Naive thymus-derived CD8-positive, alpha-beta T cell (primary cell): ENCODE results near the gene SLC44A3. TPM values are rescaled to one million over a fixed set of nuclear protein-coding genes. Genes with fewer than 3 reads are reported as not detected.
A peak's percentile ranks its signal among the peaks of the same experiment; 100 is the strongest.

ENCODE experiments used
- ATAC-seq, 2 donors: fragments of 150-1000 bp; cut with Tn5 transposase in 1 of 2; sonication (Bioruptor Pico), chemical (Tn5 transposase) in 1 of 2; 1 replicate in 1 of 2; 2 replicates in 1 of 2; pipeline ENCODE4 v1.10.0; 2021; ENCODE audit warnings: mild to moderate bottlenecking in 2 of 2, moderate library complexity in 2 of 2
- POLR2A ChIA-PET: fragments of 350-600 bp; sonication (Branson Sonifier 250); formaldehyde crosslinking; loops from one replicate; lab custom pipeline; 2021; ENCODE audit warnings: antibody characterized with exemption; lab: Charles Lee
- DNase-seq, 10 donors: peaks; one replicate each; pipeline versions ENCODE4 v3.0.0 to v3.0.0-alpha.2; 2020 to 2022
- H3K27ac Mint-ChIP-seq, 10 donors: one replicate each; pipeline ENCODE4 v1.8.0; 2020 to 2022; ENCODE audit warnings: mild to moderate bottlenecking in 10 of 10, mixed read lengths in 10 of 10, moderate library complexity in 4 of 10, inconsistent platforms in 1 of 10
- H3K27me3 Mint-ChIP-seq, 5 donors: one replicate each; pipeline ENCODE4 v1.8.0; 2021 to 2022; ENCODE audit warnings: mixed read lengths in 5 of 5
- H3K36me3 Mint-ChIP-seq, 3 donors: one replicate each; pipeline ENCODE4 v1.8.0; 2020 to 2022; ENCODE audit warnings: mixed read lengths in 3 of 3, mild to moderate bottlenecking in 2 of 3, inconsistent platforms in 1 of 3
- H3K4me1 Mint-ChIP-seq, 4 donors: one replicate each; pipeline ENCODE4 v1.8.0; 2021 to 2022; ENCODE audit warnings: mixed read lengths in 4 of 4
- H3K4me3 Mint-ChIP-seq, 10 donors: one replicate each; pipeline ENCODE4 v1.8.0; 2020 to 2022; ENCODE audit warnings: mild to moderate bottlenecking in 10 of 10, mixed read lengths in 10 of 10, moderate library complexity in 6 of 10, inconsistent platforms in 1 of 10
- H3K9me3 Mint-ChIP-seq, 9 donors: one replicate each; pipeline ENCODE4 v1.8.0; 2020 to 2022; ENCODE audit warnings: mixed read lengths in 9 of 9, mild to moderate bottlenecking in 3 of 9, inconsistent platforms in 1 of 9, moderate library complexity in 1 of 9
- polyA plus RNA-seq, 3 donors: library from polyadenylated mRNA; unstranded; fragments of 300-500 nt; fragmentation: Illumina TruSeq; gene quantifications; one replicate each; pipeline ENCODE4 v1.2.3, GENCODE V29; 2021
- total RNA-seq, 8 experiments: library from RNA in 2 of 8; stranded (reverse) in 2 of 8; gene quantifications; one replicate each; pipeline ENCODE4 v1.2.3 and lab custom pipeline; 2021 to 2026

The SLC44A3 gene
- total and polyA plus RNA-seq, 5 experiments from 2014 or later = not detected

DNA sequence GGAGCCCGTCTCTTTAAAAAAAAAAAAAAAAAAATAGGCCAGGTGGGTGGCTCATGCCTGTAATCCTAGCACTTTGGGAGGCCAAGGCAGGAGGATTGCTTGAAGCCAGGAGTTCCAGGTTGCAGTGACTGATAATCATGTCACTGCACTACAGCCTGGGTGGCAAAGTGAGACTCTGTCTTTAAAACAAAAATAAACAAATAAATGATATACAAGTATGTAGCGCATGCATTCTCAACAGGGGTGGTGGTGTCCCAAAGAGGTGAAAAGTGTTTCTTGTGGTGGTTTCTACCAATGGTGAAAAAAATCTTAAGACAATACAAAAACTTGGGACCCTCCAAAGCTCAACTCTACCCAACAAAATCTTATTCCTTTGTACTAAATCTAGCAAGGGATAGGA is 88.8 kb downstream of the SLC44A3 start:
- Mint-ChIP-seq H3K36me3 (peaks cover 0 to 5% (median 4%) of the 10 kb centered on the region in 3 donors), H3K27ac (no peak overlapping the region), H3K9me3 (no peaks in the 10 kb centered on the region), H3K4me3 (no peak overlapping the region), H3K27me3 (peaks cover 0 to 9% (median under 1%) of the 10 kb centered on the region in 5 donors), H3K4me1 (peaks cover 0 to 8% (median 5%) of the 10 kb centered on the region in 4 donors)
- POLR2A ChIA-PET = no interaction called here
- ATAC-seq (no peak), DNase-seq (no peak)

GRCh38 chr1:94909486-94909885 is 89.3 kb downstream of the SLC44A3 start:
- no peak overlapping the region for H3K4me3 Mint-ChIP-seq
- peaks cover 0 to 9% (median 2%) of the 10 kb centered on the region in 5 donors for H3K27me3 Mint-ChIP-seq
- DNase-seq = no peak
- peaks cover 0 to 5% (median 4%) of the 10 kb centered on the region in 3 donors for H3K36me3 Mint-ChIP-seq
- ATAC-seq = no peak
- H3K9me3 Mint-ChIP-seq = no peaks in the 10 kb centered on the region
- POLR2A ChIA-PET = no interaction called here
- H3K27ac Mint-ChIP-seq = no peak overlapping the region
- H3K4me1 Mint-ChIP-seq = peaks cover 0 to 13% (median 8%) of the 10 kb centered on the region in 4 donors

GRCh38 chr1:94912263-94913184 is 92.4 kb downstream of the SLC44A3 start:
- H3K4me3 Mint-ChIP-seq = no peak overlapping the region
- peaks cover 0 to 18% (median 8%) of the 10 kb centered on the region in 4 donors for H3K4me1 Mint-ChIP-seq
- no peak for DNase-seq
- H3K9me3 Mint-ChIP-seq = no peaks in the 10 kb centered on the region
- no peak for ATAC-seq
- peaks cover 0 to 7% (median 5%) of the 10 kb centered on the region in 3 donors for H3K36me3 Mint-ChIP-seq
- peaks cover 0 to 13% (median 4%) of the 10 kb centered on the region in 5 donors for H3K27me3 Mint-ChIP-seq
- peak overlapping the region in 1 of 10 donors; percentile 35 for H3K27ac Mint-ChIP-seq
- POLR2A ChIA-PET = no interaction called here

DNA sequence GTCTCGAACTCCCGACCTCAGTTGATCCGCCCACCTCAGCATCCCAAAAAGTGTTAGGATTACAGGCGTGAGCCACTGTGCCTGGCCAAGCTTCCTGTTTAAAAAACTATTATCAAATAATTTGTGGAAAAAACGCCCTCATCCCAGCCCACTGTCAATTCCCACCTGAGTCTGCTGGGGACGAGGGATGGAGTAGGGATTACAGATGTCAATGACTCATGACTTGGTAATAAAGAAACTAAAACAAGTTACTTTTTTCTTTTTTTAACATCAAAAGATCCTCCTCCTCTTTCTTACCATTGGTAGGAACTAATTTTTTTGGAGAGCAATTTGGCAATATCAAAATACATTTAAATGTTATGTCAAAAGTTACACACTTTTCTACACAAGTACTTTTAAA is 97.1 kb downstream of the SLC44A3 start:
- Mint-ChIP-seq H3K27me3 (peaks cover 0 to 15% (median 3%) of the 10 kb centered on the region in 5 donors), H3K4me3 (no peak overlapping the region), H3K27ac (no peak overlapping the region), H3K9me3 (no peaks in the 10 kb centered on the region), H3K36me3 (peaks cover 0 to 3% (median 0%) of the 10 kb centered on the region in 3 donors), H3K4me1 (peaks cover 0 to 15% (median 9%) of the 10 kb centered on the region in 4 donors)
- ATAC-seq (no peak), DNase-seq (no peak)
- POLR2A ChIA-PET = no interaction called here

DNA sequence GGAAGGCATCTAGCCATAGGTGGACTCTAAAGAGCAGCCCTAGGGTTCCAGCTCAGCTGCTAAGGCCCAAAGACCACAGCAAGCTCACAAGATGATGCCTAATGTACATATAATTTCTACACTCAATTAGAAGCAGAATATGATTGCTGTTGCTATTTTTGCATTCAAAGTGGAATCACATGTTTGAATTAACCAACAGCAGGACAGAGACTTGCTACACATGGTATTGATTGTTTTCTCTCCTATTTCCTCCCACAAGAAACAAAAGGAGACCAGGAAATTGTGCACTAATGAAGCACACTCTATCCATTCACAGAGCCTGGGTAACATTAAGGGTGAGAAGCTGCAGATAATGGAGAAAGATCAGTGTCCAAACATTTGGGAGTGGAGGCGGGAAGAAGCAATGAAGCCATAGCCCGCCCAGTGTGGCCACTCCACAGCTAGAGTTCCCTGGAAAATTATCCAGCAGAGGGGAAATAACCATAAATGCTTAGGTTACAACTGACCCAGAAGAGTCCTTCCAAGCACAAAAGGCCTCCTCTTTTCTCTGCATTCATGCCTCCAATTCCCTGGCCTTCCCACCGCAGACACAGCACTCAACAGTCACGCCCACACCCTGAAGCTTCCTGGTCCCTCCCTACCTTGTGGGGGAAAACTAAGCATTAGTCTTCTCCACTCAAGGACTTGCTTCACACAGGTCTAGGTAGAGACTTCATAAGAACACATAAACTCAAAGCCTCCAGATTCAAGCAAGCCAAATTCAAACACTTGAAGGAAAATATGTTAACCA is 99.3 kb downstream of the SLC44A3 start:
- H3K27me3 Mint-ChIP-seq = peaks cover 0 to 19% (median 6%) of the 10 kb centered on the region in 5 donors
- H3K4me3 Mint-ChIP-seq = no peak overlapping the region
- POLR2A ChIA-PET = no interaction called here
- DNase-seq (no peak), ATAC-seq (no peak)
- peaks cover 0 to 11% (median 9%) of the 10 kb centered on the region in 4 donors for H3K4me1 Mint-ChIP-seq
- peaks cover 0 to 3% (median 2%) of the 10 kb centered on the region in 3 donors for H3K36me3 Mint-ChIP-seq
- peak overlapping the region in 1 of 10 donors; percentile 50 for H3K27ac Mint-ChIP-seq
- no peaks in the 10 kb centered on the region for H3K9me3 Mint-ChIP-seq

DNA sequence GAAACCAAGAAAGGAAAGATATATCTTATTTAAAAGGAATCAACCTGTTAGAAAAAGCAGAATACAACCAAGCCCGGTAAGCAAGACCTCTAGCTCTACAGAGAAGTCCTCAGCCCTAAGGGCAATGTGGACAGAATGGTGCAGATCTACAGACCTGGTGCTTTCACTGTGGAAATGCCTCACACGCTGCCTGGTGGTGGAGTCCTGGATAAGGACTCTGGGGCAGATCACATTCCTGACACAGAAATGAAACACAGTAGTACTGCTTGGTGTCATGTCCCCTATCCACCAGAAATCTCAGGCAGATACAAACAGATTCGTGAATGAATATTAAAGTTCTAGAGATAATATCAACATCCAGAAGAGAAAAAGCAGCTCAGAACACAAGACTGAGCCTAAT is 99.9 kb downstream of the SLC44A3 start:
- H3K27me3 Mint-ChIP-seq = peaks cover 0 to 21% (median 6%) of the 10 kb centered on the region in 5 donors

GRCh38 chr1:94921977-94922376 is 101.8 kb downstream of the SLC44A3 start:
- H3K4me3 Mint-ChIP-seq = no peak overlapping the region
- no peaks in the 10 kb centered on the region for H3K9me3 Mint-ChIP-seq
- peaks cover 0 to 3% (median 2%) of the 10 kb centered on the region in 3 donors for H3K36me3 Mint-ChIP-seq
- peaks cover 0 to 18% (median 6%) of the 10 kb centered on the region in 5 donors for H3K27me3 Mint-ChIP-seq
- POLR2A ChIA-PET = no interaction called here
- no peak overlapping the region for H3K27ac Mint-ChIP-seq
- H3K4me1 Mint-ChIP-seq = peaks cover 15 to 27% (median 18%) of the 10 kb centered on the region in 4 donors
- ATAC-seq (no peak), DNase-seq (no peak)

More for the DNA sequence above, 99.9 kb downstream of the SLC44A3 start:
- H3K36me3 Mint-ChIP-seq = peaks cover 0 to 3% (median 2%) of the 10 kb centered on the region in 3 donors
- no peaks in the 10 kb centered on the region for H3K9me3 Mint-ChIP-seq
- ATAC-seq = no peak
- POLR2A ChIA-PET = no interaction called here
- DNase-seq = no peak
- peak overlapping the region in 1 of 10 donors; percentile 50 for H3K27ac Mint-ChIP-seq
- no peak overlapping the region for H3K4me3 Mint-ChIP-seq
- H3K4me1 Mint-ChIP-seq = peaks cover 5 to 15% (median 12%) of the 10 kb centered on the region in 4 donors

DNA sequence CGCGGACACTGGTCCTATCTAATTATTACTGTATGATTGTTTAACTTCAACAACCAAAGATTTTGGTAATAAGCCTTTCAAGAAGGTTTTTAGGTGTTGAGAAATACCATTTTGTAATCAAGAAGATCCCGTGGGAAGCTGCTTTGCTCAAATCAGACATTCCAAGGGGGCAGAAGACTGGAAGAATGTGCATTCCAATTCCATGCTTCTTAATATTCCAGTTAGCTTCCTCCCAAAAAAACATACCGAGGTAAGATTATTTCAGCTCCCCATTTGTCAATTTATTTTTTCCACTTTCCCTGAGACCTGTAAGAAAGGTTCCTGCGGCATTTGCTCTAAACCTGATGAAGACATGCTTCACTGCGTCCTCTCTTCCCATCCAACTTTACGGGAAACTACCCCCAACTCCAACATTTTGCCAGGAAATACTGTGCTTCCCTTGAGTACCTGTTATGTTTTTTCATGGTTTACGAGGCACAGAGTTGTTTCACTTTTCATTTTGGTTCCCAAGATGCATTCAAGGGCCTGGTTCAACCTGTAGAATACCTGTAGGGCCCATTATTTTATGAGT is 102.7 kb downstream of the SLC44A3 start:
- peaks cover 0 to 21% (median 5%) of the 10 kb centered on the region in 5 donors for H3K27me3 Mint-ChIP-seq
- H3K4me1 Mint-ChIP-seq = peaks cover 20 to 33% (median 22%) of the 10 kb centered on the region in 4 donors
- no peaks in the 10 kb centered on the region for H3K9me3 Mint-ChIP-seq
- H3K36me3 Mint-ChIP-seq = peaks cover 0 to 2% (median 0%) of the 10 kb centered on the region in 3 donors
- H3K4me3 Mint-ChIP-seq = no peak overlapping the region
- ATAC-seq = no peak
- no peak for DNase-seq
- no peak overlapping the region for H3K27ac Mint-ChIP-seq
- POLR2A ChIA-PET = no interaction called here

DNA sequence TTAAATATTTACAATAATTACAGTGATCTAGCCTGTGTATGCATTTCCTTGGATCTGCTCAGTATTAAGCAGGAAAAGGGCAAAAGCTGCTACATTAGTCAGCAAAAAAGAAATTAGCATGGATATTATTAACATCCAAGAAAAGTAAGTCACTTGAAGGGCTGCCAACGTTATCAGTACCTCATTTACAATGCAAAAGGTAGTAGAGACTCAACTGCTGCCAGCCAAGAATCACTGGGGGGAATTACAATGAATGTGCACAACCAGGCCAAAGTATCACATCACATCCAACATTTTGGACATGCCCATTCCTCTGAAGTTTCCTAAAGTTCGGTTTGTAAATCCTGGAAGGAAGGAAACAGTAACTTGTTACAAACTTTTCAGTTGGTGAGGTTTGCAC is 104.8 kb downstream of the SLC44A3 start:
- Mint-ChIP-seq H3K27ac (peak overlapping the region in 1 of 10 donors; percentile 84), H3K9me3 (no peaks in the 10 kb centered on the region), H3K27me3 (peaks cover 0 to 24% (median 3%) of the 10 kb centered on the region in 5 donors), H3K36me3 (peaks cover 0 to 2% (median 0%) of the 10 kb centered on the region in 3 donors), H3K4me3 (peak overlapping the region in 8 of 10 donors; percentile 0 to 97 (median 92)), H3K4me1 (peaks cover 18 to 36% (median 24%) of the 10 kb centered on the region in 4 donors)
- POLR2A ChIA-PET = interaction anchor here (1.0 kb wide), 1 partner anchor 71 kb away, joined by 3 read pairs; no protein-coding TSS in a partner anchor
- no peak for DNase-seq
- ATAC-seq = no peak

GRCh38 chr1:94925561-94926125 is 105.5 kb downstream of the SLC44A3 start:
- Mint-ChIP-seq H3K36me3 (peaks cover 0 to 2% (median 0%) of the 10 kb centered on the region in 3 donors), H3K27me3 (peaks cover 0 to 24% (median 3%) of the 10 kb centered on the region in 5 donors), H3K27ac (peak overlapping the region in 7 of 10 donors; percentile 41 to 92 (median 84)), H3K4me1 (peaks cover 18 to 36% (median 22%) of the 10 kb centered on the region in 4 donors), H3K9me3 (no peaks in the 10 kb centered on the region), H3K4me3 (peak overlapping the region; percentile 85 to 97 (median 93))
- no peak for ATAC-seq
- peak in 5 of 10 donors; percentile 1 to 14 (median 7) for DNase-seq
- POLR2A ChIA-PET = interaction anchor here (1.0 kb wide), 1 partner anchor 71 kb away, joined by 3 read pairs; no protein-coding TSS in a partner anchor

DNA sequence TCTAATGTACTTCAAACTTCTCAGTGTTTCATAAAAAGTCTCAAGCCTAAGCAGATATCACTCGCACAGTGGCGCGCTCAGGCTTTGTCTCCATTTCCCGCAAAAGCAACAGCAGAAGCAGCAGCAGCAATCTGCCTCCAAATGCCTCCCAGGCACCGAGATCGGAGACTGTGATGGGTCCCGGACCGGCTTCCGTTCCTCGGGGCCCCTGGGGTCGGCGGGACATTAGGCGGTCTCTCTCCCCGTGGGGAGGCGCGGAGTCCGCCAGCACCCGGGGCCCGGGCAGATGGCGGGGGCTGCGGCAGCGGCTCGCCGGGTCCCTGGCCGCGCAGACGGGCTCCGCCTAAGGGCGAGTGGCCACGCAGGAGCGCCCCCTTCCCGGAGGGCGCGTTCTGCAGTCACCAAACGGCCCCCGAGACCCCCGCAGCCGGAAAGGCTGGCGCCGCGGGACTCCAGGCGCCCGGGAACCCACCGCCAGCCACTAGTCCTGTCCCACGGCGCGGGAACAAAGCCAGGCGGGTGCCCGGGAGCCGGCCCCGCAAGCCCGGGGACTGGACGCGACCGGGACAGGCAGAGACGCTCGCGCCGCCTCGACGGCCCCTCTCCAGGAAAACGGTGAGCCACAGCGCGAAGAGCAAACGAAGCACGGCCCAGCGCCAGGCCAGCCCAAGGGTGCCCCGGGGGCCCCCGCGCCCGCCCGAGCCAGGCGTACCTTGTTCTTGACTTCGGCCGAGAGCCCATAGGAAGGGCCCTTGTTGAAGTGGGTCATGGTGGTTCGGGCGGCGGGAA is 106.2 kb downstream of the SLC44A3 start:
- ATAC-seq (peak; percentile 29 to 40), DNase-seq (peak; percentile 3 to 73 (median 45))
- Mint-ChIP-seq H3K4me3 (peak overlapping the region; percentile 85 to 97 (median 93)), H3K4me1 (peaks cover 18 to 36% (median 22%) of the 10 kb centered on the region in 4 donors), H3K27ac (peak overlapping the region in 8 of 10 donors; percentile 41 to 92 (median 80)), H3K27me3 (peaks cover 0 to 24% (median 3%) of the 10 kb centered on the region in 5 donors), H3K9me3 (no peaks in the 10 kb centered on the region), H3K36me3 (peaks cover 0 to 2% (median 0%) of the 10 kb centered on the region in 3 donors)
- POLR2A ChIA-PET = interaction anchor here (1.0 to 1.4 kb wide), 6 partner anchors 36 to 307 kb away, joined by 3 to 5 read pairs (median 4); partner anchors contain the start of genes ALG14 and RWDD3
